OCI-LY1 (cell line): Measurements from ENCODE around the gene CFAP74.

ENCODE experiments used
- EZH2 ChIP-seq: fragments of 200-600 bp; sonication (generic), shearing (Covaris generic); IDR thresholded peaks from 2 replicates; pipeline ENCODE4 v1.8.0; 2017; ENCODE audit warnings: borderline replicate concordance, mixed run types, mild to moderate bottlenecking, antibody characterized with exemption, low read length, moderate library complexity, mixed read lengths
- TF ChIP-seq, protein P1 (sequence below): fragments of 200-600 bp; sonication (generic), shearing (Covaris generic); IDR thresholded peaks from 2 replicates; pipeline ENCODE4 v1.5.1; 2017; ENCODE audit warnings: mild to moderate bottlenecking, antibody characterized with exemption, low read length, moderate library complexity, mixed read lengths

DNA sequence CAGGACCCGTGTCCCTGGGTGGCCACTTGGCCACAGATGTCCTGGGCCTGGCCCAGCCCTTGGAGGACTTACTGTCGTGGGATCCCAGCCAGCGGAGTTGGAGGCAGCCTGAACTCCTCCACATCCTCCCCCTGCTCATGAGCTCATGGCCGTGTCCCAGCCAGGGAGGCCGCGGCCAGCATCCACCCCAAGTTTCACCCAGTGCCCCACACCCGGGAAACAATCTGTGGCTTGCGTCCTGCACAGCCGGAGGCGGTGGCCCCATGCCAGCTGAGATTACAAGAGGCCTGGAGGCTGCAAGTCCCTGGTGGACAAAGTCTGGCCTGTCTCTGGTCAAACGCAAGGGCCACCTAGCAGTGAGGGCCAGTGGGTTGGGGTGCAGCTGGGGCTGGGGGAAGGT is 57.0 kb downstream of the CFAP74 start:
- TF ChIP-seq, protein P1, sequence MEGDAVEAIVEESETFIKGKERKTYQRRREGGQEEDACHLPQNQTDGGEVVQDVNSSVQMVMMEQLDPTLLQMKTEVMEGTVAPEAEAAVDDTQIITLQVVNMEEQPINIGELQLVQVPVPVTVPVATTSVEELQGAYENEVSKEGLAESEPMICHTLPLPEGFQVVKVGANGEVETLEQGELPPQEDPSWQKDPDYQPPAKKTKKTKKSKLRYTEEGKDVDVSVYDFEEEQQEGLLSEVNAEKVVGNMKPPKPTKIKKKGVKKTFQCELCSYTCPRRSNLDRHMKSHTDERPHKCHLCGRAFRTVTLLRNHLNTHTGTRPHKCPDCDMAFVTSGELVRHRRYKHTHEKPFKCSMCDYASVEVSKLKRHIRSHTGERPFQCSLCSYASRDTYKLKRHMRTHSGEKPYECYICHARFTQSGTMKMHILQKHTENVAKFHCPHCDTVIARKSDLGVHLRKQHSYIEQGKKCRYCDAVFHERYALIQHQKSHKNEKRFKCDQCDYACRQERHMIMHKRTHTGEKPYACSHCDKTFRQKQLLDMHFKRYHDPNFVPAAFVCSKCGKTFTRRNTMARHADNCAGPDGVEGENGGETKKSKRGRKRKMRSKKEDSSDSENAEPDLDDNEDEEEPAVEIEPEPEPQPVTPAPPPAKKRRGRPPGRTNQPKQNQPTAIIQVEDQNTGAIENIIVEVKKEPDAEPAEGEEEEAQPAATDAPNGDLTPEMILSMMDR, result no peak
- TF ChIP-seq EZH2, result no peak
